ENCODE data around the gene MUC5AC.
A peak's percentile ranks its signal among the peaks of the same experiment; 100 is the strongest.
"Not testable (repeated sequence)": the region's sequence is repeated elsewhere in the genome, so short reads cannot be mapped to it uniquely, and the experiment has no call there.

The MUC5AC gene

GRCh38 chr11:1202776-1203504 is 45.2 kb downstream of the MUC5AC start:
- DNase-seq (ENCODE audit: extremely low spot score, insufficient read length, low read depth) (peak; percentile 73), FAIRE-seq (peak; percentile 63)

- DNase-seq (ENCODE audit: extremely low spot score, insufficient read length, low read depth) (no peak), FAIRE-seq (no peak)
Observed at GRCh38 chr11:1203505-1204271, 45.9 kb downstream of the MUC5AC start.

GRCh38 chr11:1204381-1205101 is 46.8 kb downstream of the MUC5AC start:
- FAIRE-seq (no peak), DNase-seq (ENCODE audit: extremely low spot score, insufficient read length, low read depth) (no peak)

- DNase-seq (ENCODE audit: extremely low spot score, insufficient read length, low read depth) (no peak), FAIRE-seq (no peak)
Observed at GRCh38 chr11:1205121-1205986, 47.6 kb downstream of the MUC5AC start.

GRCh38 chr11:1205987-1206331 is 48.2 kb downstream of the MUC5AC start:
- DNase-seq (ENCODE audit: extremely low spot score, insufficient read length, low read depth) (no peak), FAIRE-seq (no peak)

GRCh38 chr11:1206391-1207271 is 48.9 kb downstream of the MUC5AC start:
- no peak for FAIRE-seq
- no peak for DNase-seq (ENCODE audit: extremely low spot score, insufficient read length, low read depth)

GRCh38 chr11:1207401-1208143 is 49.8 kb downstream of the MUC5AC start:
- no peak for DNase-seq (ENCODE audit: extremely low spot score, insufficient read length, low read depth)
- no peak for FAIRE-seq

- FAIRE-seq = no peak
- no peak for DNase-seq (ENCODE audit: extremely low spot score, insufficient read length, low read depth)
Observed at GRCh38 chr11:1208144-1208393, 50.3 kb downstream of the MUC5AC start.

- DNase-seq (ENCODE audit: extremely low spot score, insufficient read length, low read depth) (no peak), FAIRE-seq (no peak)
Observed at GRCh38 chr11:1208394-1209261, 50.9 kb downstream of the MUC5AC start.

GRCh38 chr11:1209371-1210057 is 51.8 kb downstream of the MUC5AC start:
- no peak for FAIRE-seq
- no peak for DNase-seq (ENCODE audit: extremely low spot score, insufficient read length, low read depth)

GRCh38 chr11:1211838-1212237 is 54.1 kb downstream of the MUC5AC start:
- no peak for FAIRE-seq
- DNase-seq (ENCODE audit: extremely low spot score, insufficient read length, low read depth) = no peak

GRCh38 chr11:1215826-1216225 is 58.1 kb downstream of the MUC5AC start:
- not testable (repeated sequence) for DNase-seq (ENCODE audit: extremely low spot score, insufficient read length, low read depth); FAIRE-seq

- DNase-seq (ENCODE audit: extremely low spot score, insufficient read length, low read depth) = no peak
Observed at GRCh38 chr11:1217151-1217550, 59.4 kb downstream of the MUC5AC start.

GRCh38 chr11:1218256-1218787 is 60.6 kb downstream of the MUC5AC start:
- no peak for FAIRE-seq

More at GRCh38 chr11:1217151-1217550, 59.4 kb downstream of the MUC5AC start:
- no peak for FAIRE-seq

GRCh38 chr11:1218788-1219445 is 61.2 kb downstream of the MUC5AC start:
- DNase-seq (ENCODE audit: extremely low spot score, insufficient read length, low read depth) = no peak
- no peak for FAIRE-seq

More at GRCh38 chr11:1218256-1218787, 60.6 kb downstream of the MUC5AC start:
- no peak for DNase-seq (ENCODE audit: extremely low spot score, insufficient read length, low read depth)

- no peak for FAIRE-seq
- DNase-seq (ENCODE audit: extremely low spot score, insufficient read length, low read depth) = no peak
Observed at GRCh38 chr11:1219446-1219833, 61.7 kb downstream of the MUC5AC start.

Data from GM18507 (cell line).